Endothelial cell of umbilical vein (primary cell): Measurements from ENCODE around the gene PPP1R9A. TPM values are rescaled to one million over a fixed set of nuclear protein-coding genes. Genes with fewer than 3 reads are reported as not detected.

Experiments used
- BruUV-seq: library from RNA; stranded (reverse); fragments of 400-500 nt; replicated peaks from 2 replicates; lab custom pipeline; 2021; lab: Mats Ljungman, UMichigan
- CTCF ChIA-PET: fragments of 300-600, 350-600 bp; sonication (Branson Sonifier 250); formaldehyde crosslinking; loops from one replicate; lab custom pipeline; 2021; ENCODE audit warnings: antibody characterized with exemption, inconsistent platforms; lab: Charles Lee
- POLR2A ChIA-PET: fragments of 300-600, 350-600 bp; sonication (Branson Sonifier 250); formaldehyde crosslinking; loops from one replicate; lab custom pipeline; 2021; ENCODE audit warnings: antibody characterized with exemption, inconsistent platforms; lab: Charles Lee
- DNase-seq: peaks from one replicate; pipeline ENCODE4 v3.0.0-alpha.2; 2011; ENCODE audit warnings: low read depth, low spot score
- FAIRE-seq: peaks from 2 replicates; lab custom pipeline; 2011; peaks lifted over from hg19 to GRCh38; lab: Jason Lieb, UNC
- H2AFZ ChIP-seq: 2 replicates; pipeline ENCODE4 v1.6.0; 2012; ENCODE audit warnings: low read depth, low read length, control low read depth, inconsistent platforms
- H3K27ac ChIP-seq: 2 replicates; pipeline ENCODE4 v1.5.1; 2011; ENCODE audit warnings: low read depth, mild to moderate bottlenecking, control low read depth, low read length, moderate library complexity; ENCODE audit not compliant: insufficient read depth
- H3K27me3 ChIP-seq, 2 experiments: 2 replicates each; pipeline versions ENCODE4 v1.6.0 to v1.6.1; 2011; ENCODE audit warnings: low read length in 2 of 2, mixed read lengths in 1 of 2; ENCODE audit not compliant: control insufficient read depth in 2 of 2, insufficient read depth in 2 of 2
- H3K36me3 ChIP-seq, 2 experiments: 2 replicates in 1 of 2; 3 replicates in 1 of 2; pipeline ENCODE4 v1.5.1; 2011; ENCODE audit warnings: low read length in 2 of 2, mild to moderate bottlenecking in 1 of 2, moderate library complexity in 1 of 2; ENCODE audit not compliant: control insufficient read depth in 2 of 2, insufficient read depth in 2 of 2; ENCODE audit errors: extremely low read depth in 1 of 2
- H3K4me1 ChIP-seq: 3 replicates; pipeline ENCODE4 v1.5.1; 2011; ENCODE audit warnings: mild to moderate bottlenecking, low read length; ENCODE audit not compliant: control insufficient read depth, insufficient read depth; ENCODE audit errors: extremely low read depth
- H3K4me2 ChIP-seq: 2 replicates; pipeline ENCODE4 v1.6.1; 2011; ENCODE audit warnings: low read length, control low read depth, mixed read lengths; ENCODE audit not compliant: insufficient read depth
- H3K4me3 ChIP-seq, 3 experiments: fragments of 200-600 bp in 1 of 3; sonication (generic), shearing (Covaris generic) in 1 of 3; replicated peaks in 1 of 3; 2 replicates each; pipeline ENCODE4 v1.5.1; 2011 to 2016; ENCODE audit warnings: control low read depth in 3 of 3, low read length in 3 of 3, mild to moderate bottlenecking in 2 of 3, inconsistent platforms in 1 of 3, low read depth in 1 of 3, moderate library complexity in 1 of 3; ENCODE audit not compliant: insufficient read depth in 1 of 3
- H3K79me2 ChIP-seq: 2 replicates; pipeline ENCODE4 v1.6.0; 2012; ENCODE audit warnings: low read length, inconsistent platforms; ENCODE audit not compliant: control insufficient read depth, insufficient read depth
- H3K9ac ChIP-seq: replicated peaks from 2 replicates; pipeline ENCODE3; 2011; ENCODE audit warnings: low read length, control low read depth; ENCODE audit not compliant: insufficient read depth; ENCODE audit errors: extremely low read depth
- H3K9me1 ChIP-seq: replicated peaks from 3 replicates; pipeline ENCODE4 v1.6.0; 2011; ENCODE audit warnings: mild to moderate bottlenecking, low read length; ENCODE audit not compliant: control insufficient read depth, insufficient read depth; ENCODE audit errors: extremely low read depth
- H3K9me3 ChIP-seq: replicated peaks from 2 replicates; pipeline ENCODE4 v1.5.1; 2012; ENCODE audit warnings: low read length, inconsistent platforms; ENCODE audit not compliant: control insufficient read depth, insufficient read depth
- H4K20me1 ChIP-seq: replicated peaks from 2 replicates; pipeline ENCODE3; 2011; ENCODE audit warnings: mild to moderate bottlenecking, low read length; ENCODE audit not compliant: control insufficient read depth, insufficient read depth; ENCODE audit errors: extremely low read depth
- EZH2 ChIP-seq: IDR thresholded peaks from 2 replicates; pipeline ENCODE4 v1.6.1; 2012; ENCODE audit warnings: borderline replicate concordance, low read depth, mild to moderate bottlenecking, moderate library complexity, low read length, inconsistent platforms; ENCODE audit not compliant: severe bottlenecking
- FOS ChIP-seq: IDR thresholded peaks from 2 replicates; pipeline ENCODE4 v1.6.1; 2011; ENCODE audit warnings: mild to moderate bottlenecking, low read length, moderate library complexity, borderline replicate concordance; ENCODE audit not compliant: insufficient read depth
- GATA2 ChIP-seq: IDR thresholded peaks from 2 replicates; pipeline ENCODE4 v1.7.0; 2011; ENCODE audit warnings: low read depth, mild to moderate bottlenecking, moderate library complexity, mixed read lengths, low read length; ENCODE audit not compliant: insufficient read length, insufficient read depth
- JUN ChIP-seq: IDR thresholded peaks from 2 replicates; pipeline ENCODE4 v1.6.1; 2011; ENCODE audit warnings: borderline replicate concordance, low read depth; ENCODE audit not compliant: insufficient read length, insufficient read depth
- MYC ChIP-seq: IDR thresholded peaks from one replicate; pipeline ENCODE4 v1.6.1; 2011; ENCODE audit warnings: mild to moderate bottlenecking, low read depth, low read length
- POLR2A ChIP-seq: IDR thresholded peaks from 2 replicates; pipeline ENCODE4 v1.6.1; 2012; ENCODE audit warnings: low read depth, mild to moderate bottlenecking, control low read depth, low read length
- POLR2AphosphoS5 ChIP-seq: IDR thresholded peaks from 2 replicates; pipeline ENCODE4 v1.6.1; 2012; ENCODE audit warnings: low read depth, mild to moderate bottlenecking, control low read depth, low read length, moderate library complexity; ENCODE audit not compliant: insufficient read depth
- dilution Hi-C: fragments of 300-500 bp; cut with MboI; formaldehyde crosslinking; loops from one replicate; pipeline ENCODE4 v1.15.0; 2019; ENCODE audit warnings: low sequenced_read_pairs; ENCODE audit not compliant: extremely low pct_ligation_motif_present
- intact Hi-C: fragments of 100-400 bp; cut with micrococcal nuclease; formaldehyde crosslinking; loops from one replicate; pipeline ENCODE4 v1.10.0; 2022
- polyA plus RNA-seq, 4 experiments: library from polyadenylated mRNA; depleted of rRNA in 3 of 4; stranded (reverse) in 3 of 4; unstranded in 1 of 4; fragments of >200 nt; gene quantifications; 2 replicates each; pipeline versions ENCODE4 v1.2.1 to v1.2.3, GENCODE V29; 2011 to 2012; ENCODE audit warnings: missing spikeins in 1 of 4
- total RNA-seq: library from RNA; stranded (reverse); gene quantifications from 2 replicates; pipeline ENCODE4 v1.2.3, GENCODE V29; 2021
- TF ChIP-seq, protein P1 (sequence below): IDR thresholded peaks from 2 replicates; pipeline ENCODE4 v1.6.1; 2011; ENCODE audit not compliant: insufficient read depth, insufficient read length
- TF ChIP-seq, protein P2 (sequence below), 2 donors: IDR thresholded peaks; 1 replicate in 1 of 2; 2 replicates in 1 of 2; pipeline ENCODE4 v1.5.1; 2011; ENCODE audit warnings: low read length in 2 of 2, mild to moderate bottlenecking in 2 of 2, moderate library complexity in 2 of 2, control low read depth in 1 of 2, inconsistent platforms in 1 of 2, low read depth in 1 of 2; ENCODE audit not compliant: insufficient read depth in 1 of 2; ENCODE audit errors: extremely low read depth in 1 of 2

PPP1R9A gene
- total and polyA plus RNA-seq, 2 donors (not counting 3 experiments of a cell fraction or from before 2014, with no cell fraction given) = 0.50 to 3.0 TPM

DNA sequence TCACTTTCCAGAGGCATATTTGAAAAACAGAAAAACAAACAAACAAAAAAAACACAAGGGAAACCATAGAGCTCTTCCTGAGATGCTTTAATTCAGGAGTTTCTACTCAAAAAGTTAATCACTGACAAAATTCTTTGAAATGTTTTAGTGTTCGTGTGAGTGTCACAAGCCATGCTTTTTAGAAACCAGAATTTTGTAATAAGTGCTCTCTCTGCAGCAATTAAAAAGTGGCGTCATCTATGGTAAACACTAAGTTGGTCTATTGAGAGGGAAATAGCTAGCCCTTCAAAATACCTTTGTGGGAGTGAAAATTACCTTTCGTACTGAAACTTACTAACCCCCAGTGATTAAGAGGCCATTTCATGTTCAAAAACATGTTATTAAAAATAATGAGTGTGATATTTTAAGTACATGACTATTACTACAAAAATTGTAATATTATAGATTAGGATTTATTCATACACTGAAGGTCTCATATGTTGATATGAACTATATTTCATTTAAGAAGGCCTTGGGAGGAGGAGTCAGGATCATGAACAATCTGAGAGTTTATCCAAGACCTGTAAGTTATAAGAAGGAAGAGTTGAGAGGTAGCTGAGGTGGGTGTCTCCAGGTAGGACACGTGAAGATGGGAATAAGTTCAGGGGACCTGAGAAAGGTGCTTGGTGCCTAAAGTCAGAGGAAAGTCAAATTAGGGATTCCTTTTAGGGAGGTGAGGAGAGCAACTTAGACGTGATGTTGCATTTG, 94.6 kb downstream of the PPP1R9A start:
- intact Hi-C loops (no loop called here), dilution Hi-C loops (no loop called here)
- DNase-seq (no peak), FAIRE-seq (no peak)
- Histone ChIP-seq H3K4me2 (no peak overlapping the region), H4K20me1 (no peaks in the 10 kb centered on the region), H3K27me3 (no peaks in the 10 kb centered on the region), H2AFZ (no peak overlapping the region), H3K4me1 (peaks cover 11% of the 10 kb centered on the region), H3K9me3 (no peaks in the 10 kb centered on the region), H3K36me3 (no peaks in the 10 kb centered on the region), H3K9ac (no peak overlapping the region), H3K4me3 (no peak overlapping the region), H3K79me2 (no peaks in the 10 kb centered on the region), H3K27ac (no peak overlapping the region), H3K9me1 (no peaks in the 10 kb centered on the region)
- BruUV-seq = no TSS peak
- TF ChIP-seq POLR2A (no peak), EZH2 (no peak), FOS (no peak), MYC (no peak), POLR2AphosphoS5 (no peak), JUN (no peak), GATA2 (no peak)
- TF ChIP-seq, protein P1, sequence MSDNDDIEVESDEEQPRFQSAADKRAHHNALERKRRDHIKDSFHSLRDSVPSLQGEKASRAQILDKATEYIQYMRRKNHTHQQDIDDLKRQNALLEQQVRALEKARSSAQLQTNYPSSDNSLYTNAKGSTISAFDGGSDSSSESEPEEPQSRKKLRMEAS = no peak
- TF ChIP-seq, protein P2, sequence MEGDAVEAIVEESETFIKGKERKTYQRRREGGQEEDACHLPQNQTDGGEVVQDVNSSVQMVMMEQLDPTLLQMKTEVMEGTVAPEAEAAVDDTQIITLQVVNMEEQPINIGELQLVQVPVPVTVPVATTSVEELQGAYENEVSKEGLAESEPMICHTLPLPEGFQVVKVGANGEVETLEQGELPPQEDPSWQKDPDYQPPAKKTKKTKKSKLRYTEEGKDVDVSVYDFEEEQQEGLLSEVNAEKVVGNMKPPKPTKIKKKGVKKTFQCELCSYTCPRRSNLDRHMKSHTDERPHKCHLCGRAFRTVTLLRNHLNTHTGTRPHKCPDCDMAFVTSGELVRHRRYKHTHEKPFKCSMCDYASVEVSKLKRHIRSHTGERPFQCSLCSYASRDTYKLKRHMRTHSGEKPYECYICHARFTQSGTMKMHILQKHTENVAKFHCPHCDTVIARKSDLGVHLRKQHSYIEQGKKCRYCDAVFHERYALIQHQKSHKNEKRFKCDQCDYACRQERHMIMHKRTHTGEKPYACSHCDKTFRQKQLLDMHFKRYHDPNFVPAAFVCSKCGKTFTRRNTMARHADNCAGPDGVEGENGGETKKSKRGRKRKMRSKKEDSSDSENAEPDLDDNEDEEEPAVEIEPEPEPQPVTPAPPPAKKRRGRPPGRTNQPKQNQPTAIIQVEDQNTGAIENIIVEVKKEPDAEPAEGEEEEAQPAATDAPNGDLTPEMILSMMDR (IDR thresholded peaks at IDR 0.05; ENCODE audit: extremely low read depth in 1 of 2, insufficient read depth in 1 of 2, low read depth in 1 of 2, low read length in 2 of 2) = no peak
- ChIA-PET CTCF (interaction anchor here (0.7 to 1.9 kb wide), 3 partner anchors 8 to 12 kb away, joined by 3 to 5 read pairs (median 3); no protein-coding TSS in a partner anchor), POLR2A (no interaction called here)
